HCT116 (cell line): ENCODE measurements around the gene HPS1. TPM values are rescaled to one million over a fixed set of nuclear protein-coding genes. Genes with fewer than 3 reads are reported as not detected.

Experiments
- ATAC-seq: fragments of 200-7000 bp; cut with Tn5 transposase; 2 replicates; pipeline ENCODE4 v1.9.1; 2020; ENCODE audit warnings: mild to moderate bottlenecking, moderate library complexity
- BruUV-seq: library from RNA; stranded (reverse); fragments of 400-500 nt; replicated peaks from 2 replicates; lab custom pipeline; 2021; lab: Mats Ljungman, UMichigan
- CTCF ChIA-PET: fragments of 300-600 bp; sonication (Branson Sonifier 250); formaldehyde crosslinking; loops from one replicate; lab custom pipeline; 2021; ENCODE audit warnings: antibody characterized with exemption; lab: Charles Lee
- POLR2A ChIA-PET: fragments of 300-600, 350-600 bp; sonication (Branson Sonifier 250); formaldehyde crosslinking; loops from one replicate; lab custom pipeline; 2021; ENCODE audit warnings: antibody characterized with exemption; lab: Charles Lee
- RAD21 ChIA-PET, 2 experiments: fragments of 300-600 bp; sonication (Branson Sonifier 250); formaldehyde crosslinking; loops; one replicate each; lab custom pipeline; 2023; ENCODE audit warnings: low total read pairs in 2 of 2; ENCODE audit not compliant: uncharacterized antibody in 2 of 2, unreplicated experiment in 2 of 2, low non-redundant PET in 1 of 2; lab: Charles Lee
- DNase-seq: peaks from one replicate; pipeline ENCODE4 v3.0.0-alpha.2; 2010; ENCODE audit warnings: low read depth, low spot score
- H2AFZ ChIP-seq: fragments of 200-600 bp; shearing (Covaris generic), sonication (generic); 2 replicates; pipeline ENCODE4 v1.6.1; 2017; ENCODE audit warnings: low read depth, mixed run types, mixed read lengths, antibody characterized with exemption, low read length; ENCODE audit not compliant: poor library complexity, severe bottlenecking
- H3K27ac ChIP-seq: 2 replicates; pipeline ENCODE4 v1.5.1; 2012; ENCODE audit warnings: low read depth, low read length
- H3K27me3 ChIP-seq: fragments of 200-600 bp; sonication (generic); 2 replicates; pipeline ENCODE4 v1.6.1; 2016; ENCODE audit warnings: mixed run types, low read length, mixed read lengths; ENCODE audit not compliant: insufficient read depth
- H3K36me3 ChIP-seq, 2 experiments: fragments of 200-500 bp in 1 of 2; fragments of 200-600 bp in 1 of 2; sonication (Bioruptor generic) in 1 of 2; sonication (generic) in 1 of 2; 2 replicates each; pipeline versions ENCODE4 v1.5.1 to v1.6.1; 2014 to 2016; ENCODE audit warnings: low read length in 2 of 2, inconsistent platforms in 1 of 2, mixed read lengths in 1 of 2, mixed run types in 1 of 2; ENCODE audit not compliant: insufficient read depth in 2 of 2, control insufficient read depth in 1 of 2
- H3K4me1 ChIP-seq, 2 experiments: fragments of 200-600 bp in 1 of 2; sonication (generic) in 1 of 2; 2 replicates each; pipeline versions ENCODE4 v1.5.1 to v1.6.1; 2012 to 2017; ENCODE audit warnings: low read length in 2 of 2, inconsistent platforms in 1 of 2, mild to moderate bottlenecking in 1 of 2, mixed read lengths in 1 of 2, mixed run types in 1 of 2, moderate library complexity in 1 of 2; ENCODE audit not compliant: insufficient read depth in 2 of 2, control insufficient read depth in 1 of 2
- H3K4me2 ChIP-seq: fragments of 200-600 bp; sonication (generic); 2 replicates; pipeline ENCODE4 v1.6.1; 2017; ENCODE audit warnings: mixed run types, low read length, mixed read lengths
- H3K4me3 ChIP-seq, 2 experiments: fragments of 200-600 bp in 1 of 2; sonication (generic) in 1 of 2; replicated peaks in 1 of 2; 2 replicates each; pipeline ENCODE4 v1.5.1; 2011 to 2016; ENCODE audit warnings: low read length in 2 of 2, control low read depth in 1 of 2, low read depth in 1 of 2, mild to moderate bottlenecking in 1 of 2, mixed read lengths in 1 of 2, mixed run types in 1 of 2
- H3K79me2 ChIP-seq: fragments of 200-600 bp; sonication (generic); 2 replicates; pipeline ENCODE4 v1.6.1; 2017; ENCODE audit warnings: mild to moderate bottlenecking, mixed run types, low read length, moderate library complexity, mixed read lengths; ENCODE audit not compliant: insufficient read depth
- H3K9ac ChIP-seq: fragments of 200-600 bp; sonication (generic); 2 replicates; pipeline ENCODE4 v1.6.1; 2016; ENCODE audit warnings: low read length, mixed read lengths
- H3K9me2 ChIP-seq: fragments of 200-600 bp; sonication (generic), shearing (Covaris generic); 2 replicates; pipeline ENCODE4 v1.6.1; 2017; ENCODE audit warnings: mixed run types, mild to moderate bottlenecking, moderate library complexity; ENCODE audit not compliant: insufficient read depth
- H3K9me3 ChIP-seq, 2 experiments: fragments of 200-500 bp in 1 of 2; fragments of 200-600 bp in 1 of 2; sonication (Bioruptor generic) in 1 of 2; sonication (generic) in 1 of 2; 2 replicates each; pipeline ENCODE4 v1.6.1; 2014 to 2017; ENCODE audit warnings: low read length in 2 of 2, mixed read lengths in 2 of 2, inconsistent platforms in 1 of 2, low read depth in 1 of 2, mild to moderate bottlenecking in 1 of 2, mixed run types in 1 of 2, moderate library complexity in 1 of 2; ENCODE audit not compliant: control insufficient read depth in 1 of 2, insufficient read depth in 1 of 2
- H4K20me1 ChIP-seq: fragments of 200-600 bp; sonication (generic), shearing (Covaris generic); 2 replicates; pipeline ENCODE4 v1.6.1; 2017; ENCODE audit warnings: mixed run types, mild to moderate bottlenecking, moderate library complexity; ENCODE audit not compliant: insufficient read depth
- CBX3 ChIP-seq: IDR thresholded peaks from 2 replicates; pipeline ENCODE4 v1.6.1; 2012; ENCODE audit warnings: low read depth
- ELF1 ChIP-seq: IDR thresholded peaks from 2 replicates; pipeline ENCODE4 v1.6.1; 2012; ENCODE audit warnings: low read depth, borderline replicate concordance
- FOSL1 ChIP-seq: IDR thresholded peaks from 2 replicates; pipeline ENCODE4 v1.6.1; 2012; ENCODE audit warnings: low read depth
- RAD21 ChIP-seq: IDR thresholded peaks from 2 replicates; pipeline ENCODE4 v1.6.1; 2012; ENCODE audit warnings: low read depth, mild to moderate bottlenecking
- SP1 ChIP-seq: IDR thresholded peaks from 2 replicates; pipeline ENCODE4 v1.6.1; 2012; ENCODE audit warnings: low read depth
- YY1 ChIP-seq: IDR thresholded peaks from 2 replicates; pipeline ENCODE4 v1.6.1; 2011; ENCODE audit warnings: low read length, low read depth, moderate library complexity, mild to moderate bottlenecking; ENCODE audit not compliant: insufficient replicate concordance; ENCODE audit errors: extremely low read depth
- ZNF274 ChIP-seq: fragments of 200-500 bp; sonication (Bioruptor generic); IDR thresholded peaks from 2 replicates; pipeline ENCODE4 v1.6.1; 2014; ENCODE audit warnings: mild to moderate bottlenecking, low read depth, low read length, inconsistent platforms
- intact Hi-C: fragments of 100-400 bp; cut with micrococcal nuclease; formaldehyde crosslinking; loops from 2 replicates; pipeline ENCODE4 v1.10.0; 2022
- total RNA-seq: library from RNA; stranded (reverse); gene quantifications from one replicate; pipeline ENCODE4 v1.2.1, GENCODE V29; 2021; ENCODE audit not compliant: unreplicated experiment
- TF ChIP-seq, protein P1 (sequence below), 3 experiments: fragments of 200-600 bp in 1 of 3; sonication (generic) in 1 of 3; IDR thresholded peaks in 2 of 3; conservative IDR thresholded peaks in 1 of 3; 2 replicates each; pipeline ENCODE4 v1.5.1; 2012 to 2017; ENCODE audit warnings: low read depth in 2 of 3, low read length in 2 of 3, antibody characterized with exemption in 1 of 3, borderline replicate concordance in 1 of 3, control low read depth in 1 of 3, mild to moderate bottlenecking in 1 of 3, mixed read lengths in 1 of 3, mixed run types in 1 of 3, moderate library complexity in 1 of 3; ENCODE audit not compliant: insufficient read depth in 1 of 3
- TF ChIP-seq, protein P2 (sequence below): IDR thresholded peaks from 2 replicates; pipeline ENCODE4 v1.6.1; 2012; ENCODE audit warnings: low read depth

Gene HPS1
- total RNA-seq, 1 experiment from 2014 or later = 64.3 TPM

GRCh38 chr10:98411768-98412167 lies 35.0 kb downstream of the HPS1 start:
- RAD21 ChIA-PET = no interaction called here
- Histone ChIP-seq H3K27me3 (no peaks in the 10 kb centered on the region), H3K36me3 (no peaks in the 10 kb centered on the region), H3K4me1 (peaks cover 13 to 22% of the 10 kb centered on the region in 2 experiments), H3K9me3 (no peaks in the 10 kb centered on the region), H4K20me1 (no peaks in the 10 kb centered on the region), H2AFZ (no peak overlapping the region), H3K9ac (no peak overlapping the region), H3K9me2 (no peaks in the 10 kb centered on the region), H3K79me2 (0 out of 2 replicates have a peak, but pooled peaks cover 7% of the 10 kb centered on the region), H3K27ac (no peak overlapping the region), H3K4me2 (no peak overlapping the region), H3K4me3 (no peak overlapping the region)
- TF ChIP-seq FOSL1 = no peak
- TF ChIP-seq CBX3 = no peak
- no peak for TF ChIP-seq SP1
- no peak for TF ChIP-seq ZNF274
- TF ChIP-seq, protein P1, sequence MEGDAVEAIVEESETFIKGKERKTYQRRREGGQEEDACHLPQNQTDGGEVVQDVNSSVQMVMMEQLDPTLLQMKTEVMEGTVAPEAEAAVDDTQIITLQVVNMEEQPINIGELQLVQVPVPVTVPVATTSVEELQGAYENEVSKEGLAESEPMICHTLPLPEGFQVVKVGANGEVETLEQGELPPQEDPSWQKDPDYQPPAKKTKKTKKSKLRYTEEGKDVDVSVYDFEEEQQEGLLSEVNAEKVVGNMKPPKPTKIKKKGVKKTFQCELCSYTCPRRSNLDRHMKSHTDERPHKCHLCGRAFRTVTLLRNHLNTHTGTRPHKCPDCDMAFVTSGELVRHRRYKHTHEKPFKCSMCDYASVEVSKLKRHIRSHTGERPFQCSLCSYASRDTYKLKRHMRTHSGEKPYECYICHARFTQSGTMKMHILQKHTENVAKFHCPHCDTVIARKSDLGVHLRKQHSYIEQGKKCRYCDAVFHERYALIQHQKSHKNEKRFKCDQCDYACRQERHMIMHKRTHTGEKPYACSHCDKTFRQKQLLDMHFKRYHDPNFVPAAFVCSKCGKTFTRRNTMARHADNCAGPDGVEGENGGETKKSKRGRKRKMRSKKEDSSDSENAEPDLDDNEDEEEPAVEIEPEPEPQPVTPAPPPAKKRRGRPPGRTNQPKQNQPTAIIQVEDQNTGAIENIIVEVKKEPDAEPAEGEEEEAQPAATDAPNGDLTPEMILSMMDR (IDR thresholded peaks at IDR 0.05 in 2 of 3, conservative IDR thresholded peaks at IDR 0.05 in 1 of 3; ENCODE audit: borderline replicate concordance in 1 of 3, insufficient read depth in 1 of 3, low read depth in 2 of 3, low read length in 2 of 3) = no peak
- TF ChIP-seq RAD21 = no peak
- TF ChIP-seq, protein P2, sequence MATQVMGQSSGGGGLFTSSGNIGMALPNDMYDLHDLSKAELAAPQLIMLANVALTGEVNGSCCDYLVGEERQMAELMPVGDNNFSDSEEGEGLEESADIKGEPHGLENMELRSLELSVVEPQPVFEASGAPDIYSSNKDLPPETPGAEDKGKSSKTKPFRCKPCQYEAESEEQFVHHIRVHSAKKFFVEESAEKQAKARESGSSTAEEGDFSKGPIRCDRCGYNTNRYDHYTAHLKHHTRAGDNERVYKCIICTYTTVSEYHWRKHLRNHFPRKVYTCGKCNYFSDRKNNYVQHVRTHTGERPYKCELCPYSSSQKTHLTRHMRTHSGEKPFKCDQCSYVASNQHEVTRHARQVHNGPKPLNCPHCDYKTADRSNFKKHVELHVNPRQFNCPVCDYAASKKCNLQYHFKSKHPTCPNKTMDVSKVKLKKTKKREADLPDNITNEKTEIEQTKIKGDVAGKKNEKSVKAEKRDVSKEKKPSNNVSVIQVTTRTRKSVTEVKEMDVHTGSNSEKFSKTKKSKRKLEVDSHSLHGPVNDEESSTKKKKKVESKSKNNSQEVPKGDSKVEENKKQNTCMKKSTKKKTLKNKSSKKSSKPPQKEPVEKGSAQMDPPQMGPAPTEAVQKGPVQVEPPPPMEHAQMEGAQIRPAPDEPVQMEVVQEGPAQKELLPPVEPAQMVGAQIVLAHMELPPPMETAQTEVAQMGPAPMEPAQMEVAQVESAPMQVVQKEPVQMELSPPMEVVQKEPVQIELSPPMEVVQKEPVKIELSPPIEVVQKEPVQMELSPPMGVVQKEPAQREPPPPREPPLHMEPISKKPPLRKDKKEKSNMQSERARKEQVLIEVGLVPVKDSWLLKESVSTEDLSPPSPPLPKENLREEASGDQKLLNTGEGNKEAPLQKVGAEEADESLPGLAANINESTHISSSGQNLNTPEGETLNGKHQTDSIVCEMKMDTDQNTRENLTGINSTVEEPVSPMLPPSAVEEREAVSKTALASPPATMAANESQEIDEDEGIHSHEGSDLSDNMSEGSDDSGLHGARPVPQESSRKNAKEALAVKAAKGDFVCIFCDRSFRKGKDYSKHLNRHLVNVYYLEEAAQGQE = no peak
- no peak for TF ChIP-seq ELF1
- TF ChIP-seq YY1 = no peak
- no TSS peak for BruUV-seq
- no peak for ATAC-seq
- POLR2A ChIA-PET = no interaction called here
- intact Hi-C loops = loop anchor here (10.0 kb wide), 1 partner anchor 147 kb away; the partner anchor contains the start of gene LOXL4
- CTCF ChIA-PET = interaction anchor here (1.7 kb wide), 1 partner anchor 11 kb away, joined by 6 read pairs; no protein-coding TSS in a partner anchor
- no peak for DNase-seq
